ENCODE measurements around the gene HSPBAP1. TPM values are rescaled to one million over a fixed set of nuclear protein-coding genes. Genes with fewer than 3 reads are reported as not detected.

HSPBAP1 gene
- total and polyA plus RNA-seq, 10 donors: 16.9 to 42.9 (median 23.8) TPM

- no peak for DNase-seq
- H3K4me3 ChIP-seq: no peak overlapping the region
- peak overlapping the region in 1 of 8 donors; percentile 1 for H3K27ac ChIP-seq
- peaks cover 0 to 52% (median 9%) of the 10 kb centered on the region in 6 donors for H3K36me3 ChIP-seq
- no peaks in the 10 kb centered on the region for H3K9me3 ChIP-seq
- TF ChIP-seq POLR2A (IDR thresholded peaks at IDR 0.05) (no peak), POLR2AphosphoS5 (IDR thresholded peaks at IDR 0.05) (no peak), CTCF (IDR thresholded peaks at IDR 0.05 in 8 of 11, conservative IDR thresholded peaks at IDR 0.05 in 3 of 11) (no peak)
- no peaks in the 10 kb centered on the region for H3K27me3 ChIP-seq (replicated peaks in 1 of 7)
- WGBS, 5 donors: 78 to 94% (median 81%) methylated on average over 4 of the region's 4 CpGs
- intact Hi-C loops (cut with DNase I; ENCODE audit: low total_unique reads): no loop called here
- peaks cover 11 to 43% (median 29%) of the 10 kb centered on the region in 6 donors for H3K4me1 ChIP-seq
Measured at GRCh38 chr3:122691195-122691594, 102.4 kb downstream of the HSPBAP1 start.

DNA sequence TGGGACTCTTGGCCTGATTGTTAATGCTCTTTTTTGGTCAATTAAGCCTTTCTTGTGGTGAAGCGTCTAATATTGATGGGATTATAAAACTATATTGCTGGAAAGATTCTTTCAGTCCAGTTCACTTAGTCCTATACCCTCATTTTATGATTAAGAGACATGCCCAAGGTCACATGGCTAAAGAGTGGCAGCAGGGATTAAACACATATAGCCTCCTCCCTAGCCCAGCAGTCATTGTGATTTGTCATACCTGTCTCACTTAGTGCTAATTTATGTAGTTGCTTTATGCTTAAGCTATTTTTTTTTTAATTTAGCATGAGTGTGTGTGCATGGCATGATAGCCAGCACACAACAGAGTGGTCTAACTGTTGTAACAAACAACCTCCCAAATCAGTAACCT, 103.5 kb downstream of the HSPBAP1 start:
- Histone ChIP-seq H3K36me3 (peaks cover 0 to 46% (median 4%) of the 10 kb centered on the region in 6 donors), H3K9me3 (no peaks in the 10 kb centered on the region), H3K27ac (peak overlapping the region in 1 of 8 donors; percentile 20), H3K27me3 (replicated peaks in 1 of 7) (no peaks in the 10 kb centered on the region), H3K4me3 (no peak overlapping the region), H3K4me1 (peaks cover 8 to 36% (median 23%) of the 10 kb centered on the region in 6 donors)
- TF ChIP-seq CTCF (IDR thresholded peaks at IDR 0.05 in 8 of 11, conservative IDR thresholded peaks at IDR 0.05 in 3 of 11) (no peak), POLR2A (IDR thresholded peaks at IDR 0.05) (no peak), POLR2AphosphoS5 (IDR thresholded peaks at IDR 0.05) (no peak)
- 93 to 100% (median 97%) methylated on average over 1 of the region's 1 CpG for WGBS, 5 donors
- intact Hi-C loops (cut with DNase I; ENCODE audit: low total_unique reads): no loop called here
- no peak for DNase-seq

Other genes with a start within 250 kb of the HSPBAP1 start
- 10 to 100 TPM; 56.9 to 72.6 (median 70.4) TPM for gene PARP9, start 229.5 kb downstream of the HSPBAP1 start, total RNA-seq
- 10 to 100 TPM; 24.0 to 51.7 (median 27.6) TPM for gene PARP9, start 229.5 kb downstream of the HSPBAP1 start, polyA plus RNA-seq
- gene DTX3L, start 229.5 kb downstream of the HSPBAP1 start, total RNA-seq: 10 to 100 TPM; 47.1 to 68.4 (median 67.4) TPM
- gene DTX3L, start 229.5 kb downstream of the HSPBAP1 start, polyA plus RNA-seq: 10 to 100 TPM; 11.0 to 24.8 (median 11.5) TPM
- gene PARP15, start 216.2 kb downstream of the HSPBAP1 start, total RNA-seq: 100 to 1,000 TPM in 1 of 7 donors, 10 to 100 TPM in 6; 59.3 to 114 (median 74.7) TPM
- gene PARP15, start 216.2 kb downstream of the HSPBAP1 start, polyA plus RNA-seq: 100 to 1,000 TPM in 1 of 3 donors, 10 to 100 TPM in 2; 63.3 to 128 (median 66.5) TPM
- 100 to 1,000 TPM; 123 to 187 (median 176) TPM for gene PARP14, start 113.0 kb downstream of the HSPBAP1 start, total RNA-seq
- 10 to 100 TPM; 17.4 to 43.5 (median 36.7) TPM for gene PARP14, start 113.0 kb downstream of the HSPBAP1 start, polyA plus RNA-seq
- 10 to 100 TPM; 10.2 to 31.8 (median 16.7) TPM for gene SLC49A4, start 1.2 kb upstream of the HSPBAP1 start, total RNA-seq
- 1 to 10 TPM; 1.3 to 1.5 (median 1.4) TPM for gene SLC49A4, start 1.2 kb upstream of the HSPBAP1 start, polyA plus RNA-seq
- gene SEMA5B, start 233.9 kb upstream of the HSPBAP1 start, total RNA-seq: under 1 TPM in 4 of 7 donors, not detected in 3; 0.09 to 0.63 (median 0.41) TPM
- gene SEMA5B, start 233.9 kb upstream of the HSPBAP1 start, polyA plus RNA-seq: under 1 TPM; 0.41 to 0.51 (median 0.41) TPM

Measured in spleen (tissue), 11 donors.